Coronary artery (tissue), 2 donors: Measurements from ENCODE around the gene ARAF.

Experiments used
- DNase-seq: peaks from one replicate; pipeline ENCODE4 v3.0.0-alpha.2; 2017; ENCODE audit warnings: low spot score
- H3K27ac ChIP-seq, 2 donors: fragments of 200-600 bp; sonication (generic); one replicate each; pipeline ENCODE4 v1.5.1; 2016 to 2019
- H3K4me3 ChIP-seq: fragments of 200-600 bp; sonication (generic); 2 replicates; pipeline ENCODE4 v1.5.1; 2016; ENCODE audit warnings: mild to moderate bottlenecking, moderate library complexity
- CTCF ChIP-seq: fragments of 200-600 bp; sonication (generic); IDR thresholded peaks from one replicate; pipeline ENCODE4 v1.5.1; 2019; ENCODE audit warnings: antibody characterized with exemption

ARAF gene

GRCh38 chrX:47558436-47558835 is 2.6 kb upstream of the ARAF start:
- TF ChIP-seq CTCF: no peak
- no peak for DNase-seq
- H3K27ac ChIP-seq: no peak overlapping the region
- no peak overlapping the region for H3K4me3 ChIP-seq

- Histone ChIP-seq H3K27ac (peak overlapping the region; percentile 85 to 90), H3K4me3 (peak overlapping the region; percentile 71)
- DNase-seq: no peak
- no peak for TF ChIP-seq CTCF
Observed at GRCh38 chrX:47560179-47560933, 649 bp upstream of the ARAF start.

- no peak for DNase-seq
- TF ChIP-seq CTCF: no peak
- peak overlapping the region; percentile 71 for H3K4me3 ChIP-seq
- H3K27ac ChIP-seq: peak overlapping the region; percentile 85 to 90
Observed at GRCh38 chrX:47561659-47562151, 700 bp downstream of the ARAF start.

GRCh38 chrX:47562615-47563243 is 1.7 kb downstream of the ARAF start:
- Histone ChIP-seq H3K27ac (no peak overlapping the region), H3K4me3 (no peak overlapping the region)
- TF ChIP-seq CTCF: no peak
- DNase-seq: no peak

GRCh38 chrX:47563801-47564315 is 2.9 kb downstream of the ARAF start:
- no peak overlapping the region for H3K27ac ChIP-seq

GRCh38 chrX:47564438-47565085 is 3.6 kb downstream of the ARAF start:
- DNase-seq: no peak
- no peak for TF ChIP-seq CTCF
- H3K4me3 ChIP-seq: no peak overlapping the region
- no peak overlapping the region for H3K27ac ChIP-seq

More at GRCh38 chrX:47563801-47564315, 2.9 kb downstream of the ARAF start:
- H3K4me3 ChIP-seq: no peak overlapping the region
- TF ChIP-seq CTCF: no peak
- DNase-seq: no peak
